HCT116 (cell line): ENCODE data around the gene DTNBP1. TPM values are rescaled to one million over a fixed set of nuclear protein-coding genes. Genes with fewer than 3 reads are reported as not detected.

Source experiments
- ATAC-seq: fragments of 200-7000 bp; cut with Tn5 transposase; 2 replicates; pipeline ENCODE4 v1.9.1; 2020; ENCODE audit warnings: mild to moderate bottlenecking, moderate library complexity
- BruUV-seq: library from RNA; stranded (reverse); fragments of 400-500 nt; replicated peaks from 2 replicates; lab custom pipeline; 2021; lab: Mats Ljungman, UMichigan
- CTCF ChIA-PET: fragments of 300-600 bp; sonication (Branson Sonifier 250); formaldehyde crosslinking; loops from one replicate; lab custom pipeline; 2021; ENCODE audit warnings: antibody characterized with exemption; lab: Charles Lee
- POLR2A ChIA-PET: fragments of 300-600, 350-600 bp; sonication (Branson Sonifier 250); formaldehyde crosslinking; loops from one replicate; lab custom pipeline; 2021; ENCODE audit warnings: antibody characterized with exemption; lab: Charles Lee
- RAD21 ChIA-PET, 2 experiments: fragments of 300-600 bp; sonication (Branson Sonifier 250); formaldehyde crosslinking; loops; one replicate each; lab custom pipeline; 2023; ENCODE audit warnings: low total read pairs in 2 of 2; ENCODE audit not compliant: uncharacterized antibody in 2 of 2, unreplicated experiment in 2 of 2, low non-redundant PET in 1 of 2; lab: Charles Lee
- DNase-seq: peaks from one replicate; pipeline ENCODE4 v3.0.0-alpha.2; 2010; ENCODE audit warnings: low read depth, low spot score
- H2AFZ ChIP-seq: fragments of 200-600 bp; shearing (Covaris generic), sonication (generic); 2 replicates; pipeline ENCODE4 v1.6.1; 2017; ENCODE audit warnings: low read depth, mixed run types, mixed read lengths, antibody characterized with exemption, low read length; ENCODE audit not compliant: poor library complexity, severe bottlenecking
- H3K27ac ChIP-seq: 2 replicates; pipeline ENCODE4 v1.5.1; 2012; ENCODE audit warnings: low read depth, low read length
- H3K27me3 ChIP-seq: fragments of 200-600 bp; sonication (generic); 2 replicates; pipeline ENCODE4 v1.6.1; 2016; ENCODE audit warnings: mixed run types, low read length, mixed read lengths; ENCODE audit not compliant: insufficient read depth
- H3K36me3 ChIP-seq, 2 experiments: fragments of 200-500 bp in 1 of 2; fragments of 200-600 bp in 1 of 2; sonication (Bioruptor generic) in 1 of 2; sonication (generic) in 1 of 2; 2 replicates each; pipeline versions ENCODE4 v1.5.1 to v1.6.1; 2014 to 2016; ENCODE audit warnings: low read length in 2 of 2, inconsistent platforms in 1 of 2, mixed read lengths in 1 of 2, mixed run types in 1 of 2; ENCODE audit not compliant: insufficient read depth in 2 of 2, control insufficient read depth in 1 of 2
- H3K4me1 ChIP-seq, 2 experiments: fragments of 200-600 bp in 1 of 2; sonication (generic) in 1 of 2; 2 replicates each; pipeline versions ENCODE4 v1.5.1 to v1.6.1; 2012 to 2017; ENCODE audit warnings: low read length in 2 of 2, inconsistent platforms in 1 of 2, mild to moderate bottlenecking in 1 of 2, mixed read lengths in 1 of 2, mixed run types in 1 of 2, moderate library complexity in 1 of 2; ENCODE audit not compliant: insufficient read depth in 2 of 2, control insufficient read depth in 1 of 2
- H3K4me2 ChIP-seq: fragments of 200-600 bp; sonication (generic); 2 replicates; pipeline ENCODE4 v1.6.1; 2017; ENCODE audit warnings: mixed run types, low read length, mixed read lengths
- H3K4me3 ChIP-seq, 2 experiments: fragments of 200-600 bp in 1 of 2; sonication (generic) in 1 of 2; replicated peaks in 1 of 2; 2 replicates each; pipeline ENCODE4 v1.5.1; 2011 to 2016; ENCODE audit warnings: low read length in 2 of 2, control low read depth in 1 of 2, low read depth in 1 of 2, mild to moderate bottlenecking in 1 of 2, mixed read lengths in 1 of 2, mixed run types in 1 of 2
- H3K79me2 ChIP-seq: fragments of 200-600 bp; sonication (generic); 2 replicates; pipeline ENCODE4 v1.6.1; 2017; ENCODE audit warnings: mild to moderate bottlenecking, mixed run types, low read length, moderate library complexity, mixed read lengths; ENCODE audit not compliant: insufficient read depth
- H3K9ac ChIP-seq: fragments of 200-600 bp; sonication (generic); 2 replicates; pipeline ENCODE4 v1.6.1; 2016; ENCODE audit warnings: low read length, mixed read lengths
- H3K9me2 ChIP-seq: fragments of 200-600 bp; sonication (generic), shearing (Covaris generic); 2 replicates; pipeline ENCODE4 v1.6.1; 2017; ENCODE audit warnings: mixed run types, mild to moderate bottlenecking, moderate library complexity; ENCODE audit not compliant: insufficient read depth
- H3K9me3 ChIP-seq, 2 experiments: fragments of 200-500 bp in 1 of 2; fragments of 200-600 bp in 1 of 2; sonication (Bioruptor generic) in 1 of 2; sonication (generic) in 1 of 2; 2 replicates each; pipeline ENCODE4 v1.6.1; 2014 to 2017; ENCODE audit warnings: low read length in 2 of 2, mixed read lengths in 2 of 2, inconsistent platforms in 1 of 2, low read depth in 1 of 2, mild to moderate bottlenecking in 1 of 2, mixed run types in 1 of 2, moderate library complexity in 1 of 2; ENCODE audit not compliant: control insufficient read depth in 1 of 2, insufficient read depth in 1 of 2
- H4K20me1 ChIP-seq: fragments of 200-600 bp; sonication (generic), shearing (Covaris generic); 2 replicates; pipeline ENCODE4 v1.6.1; 2017; ENCODE audit warnings: mixed run types, mild to moderate bottlenecking, moderate library complexity; ENCODE audit not compliant: insufficient read depth
- CEBPB ChIP-seq: IDR thresholded peaks from 2 replicates; pipeline ENCODE4 v1.6.1; 2012; ENCODE audit warnings: low read depth
- EZH2phosphoT487 ChIP-seq: fragments of 200-600 bp; IDR thresholded peaks from 2 replicates; pipeline ENCODE4 v1.6.1; 2018; ENCODE audit warnings: antibody characterized with exemption, borderline replicate concordance
- FOSL1 ChIP-seq: IDR thresholded peaks from 2 replicates; pipeline ENCODE4 v1.6.1; 2012; ENCODE audit warnings: low read depth
- JUND ChIP-seq: IDR thresholded peaks from 2 replicates; pipeline ENCODE4 v1.6.1; 2012
- POLR2AphosphoS5 ChIP-seq: IDR thresholded peaks from 2 replicates; pipeline ENCODE4 v1.6.1; 2011; ENCODE audit warnings: mild to moderate bottlenecking, low read depth, low read length, moderate library complexity
- RAD21 ChIP-seq: IDR thresholded peaks from 2 replicates; pipeline ENCODE4 v1.6.1; 2012; ENCODE audit warnings: low read depth, mild to moderate bottlenecking
- SP1 ChIP-seq: IDR thresholded peaks from 2 replicates; pipeline ENCODE4 v1.6.1; 2012; ENCODE audit warnings: low read depth
- TCF7L2 ChIP-seq: IDR thresholded peaks from 2 replicates; pipeline ENCODE4 v1.7.0; 2011; ENCODE audit warnings: borderline replicate concordance, inconsistent platforms; ENCODE audit not compliant: insufficient read depth, insufficient read length; ENCODE audit errors: extremely low read depth
- ZNF274 ChIP-seq: fragments of 200-500 bp; sonication (Bioruptor generic); IDR thresholded peaks from 2 replicates; pipeline ENCODE4 v1.6.1; 2014; ENCODE audit warnings: mild to moderate bottlenecking, low read depth, low read length, inconsistent platforms
- intact Hi-C: fragments of 100-400 bp; cut with micrococcal nuclease; formaldehyde crosslinking; loops from 2 replicates; pipeline ENCODE4 v1.10.0; 2022
- total RNA-seq: library from RNA; stranded (reverse); gene quantifications from one replicate; pipeline ENCODE4 v1.2.1, GENCODE V29; 2021; ENCODE audit not compliant: unreplicated experiment
- TF ChIP-seq, protein P1 (sequence below): IDR thresholded peaks from 2 replicates; pipeline ENCODE4 v1.6.1; 2012; ENCODE audit warnings: low read depth
- TF ChIP-seq, protein P2 (sequence below), 3 experiments: fragments of 200-600 bp in 1 of 3; sonication (generic) in 1 of 3; IDR thresholded peaks in 2 of 3; conservative IDR thresholded peaks in 1 of 3; 2 replicates each; pipeline ENCODE4 v1.5.1; 2012 to 2017; ENCODE audit warnings: low read depth in 2 of 3, low read length in 2 of 3, antibody characterized with exemption in 1 of 3, borderline replicate concordance in 1 of 3, control low read depth in 1 of 3, mild to moderate bottlenecking in 1 of 3, mixed read lengths in 1 of 3, mixed run types in 1 of 3, moderate library complexity in 1 of 3; ENCODE audit not compliant: insufficient read depth in 1 of 3

The DTNBP1 gene
- total RNA-seq, 1 experiment from 2014 or later: 16.7 TPM

DNA sequence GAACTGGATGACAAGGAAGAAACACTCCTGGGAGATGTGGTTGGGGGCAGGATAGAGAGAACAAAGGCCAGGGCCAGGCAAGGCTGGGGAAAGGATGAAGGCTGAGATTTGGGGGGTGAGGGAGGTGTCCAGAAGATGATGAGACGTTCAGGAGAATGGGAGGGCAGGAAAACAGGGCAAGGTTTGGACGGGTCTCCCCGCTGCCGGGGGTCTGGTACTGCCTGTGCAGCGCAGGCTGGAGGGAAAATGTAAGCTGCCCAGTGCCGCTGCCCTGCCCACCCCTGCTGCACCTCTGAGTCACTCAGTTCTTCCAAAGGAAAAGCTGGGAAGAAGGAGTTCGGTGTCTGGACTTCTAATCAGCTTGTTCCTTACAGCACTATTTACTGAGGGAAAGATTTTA lies 130.9 kb downstream of the DTNBP1 start (continued):
- TF ChIP-seq EZH2phosphoT487 (no peak), TCF7L2 (no peak), RAD21 (no peak), POLR2AphosphoS5 (no peak), JUND (no peak), CEBPB (no peak), ZNF274 (no peak), FOSL1 (no peak)
- TF ChIP-seq, protein P1, sequence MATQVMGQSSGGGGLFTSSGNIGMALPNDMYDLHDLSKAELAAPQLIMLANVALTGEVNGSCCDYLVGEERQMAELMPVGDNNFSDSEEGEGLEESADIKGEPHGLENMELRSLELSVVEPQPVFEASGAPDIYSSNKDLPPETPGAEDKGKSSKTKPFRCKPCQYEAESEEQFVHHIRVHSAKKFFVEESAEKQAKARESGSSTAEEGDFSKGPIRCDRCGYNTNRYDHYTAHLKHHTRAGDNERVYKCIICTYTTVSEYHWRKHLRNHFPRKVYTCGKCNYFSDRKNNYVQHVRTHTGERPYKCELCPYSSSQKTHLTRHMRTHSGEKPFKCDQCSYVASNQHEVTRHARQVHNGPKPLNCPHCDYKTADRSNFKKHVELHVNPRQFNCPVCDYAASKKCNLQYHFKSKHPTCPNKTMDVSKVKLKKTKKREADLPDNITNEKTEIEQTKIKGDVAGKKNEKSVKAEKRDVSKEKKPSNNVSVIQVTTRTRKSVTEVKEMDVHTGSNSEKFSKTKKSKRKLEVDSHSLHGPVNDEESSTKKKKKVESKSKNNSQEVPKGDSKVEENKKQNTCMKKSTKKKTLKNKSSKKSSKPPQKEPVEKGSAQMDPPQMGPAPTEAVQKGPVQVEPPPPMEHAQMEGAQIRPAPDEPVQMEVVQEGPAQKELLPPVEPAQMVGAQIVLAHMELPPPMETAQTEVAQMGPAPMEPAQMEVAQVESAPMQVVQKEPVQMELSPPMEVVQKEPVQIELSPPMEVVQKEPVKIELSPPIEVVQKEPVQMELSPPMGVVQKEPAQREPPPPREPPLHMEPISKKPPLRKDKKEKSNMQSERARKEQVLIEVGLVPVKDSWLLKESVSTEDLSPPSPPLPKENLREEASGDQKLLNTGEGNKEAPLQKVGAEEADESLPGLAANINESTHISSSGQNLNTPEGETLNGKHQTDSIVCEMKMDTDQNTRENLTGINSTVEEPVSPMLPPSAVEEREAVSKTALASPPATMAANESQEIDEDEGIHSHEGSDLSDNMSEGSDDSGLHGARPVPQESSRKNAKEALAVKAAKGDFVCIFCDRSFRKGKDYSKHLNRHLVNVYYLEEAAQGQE: no peak

DNA sequence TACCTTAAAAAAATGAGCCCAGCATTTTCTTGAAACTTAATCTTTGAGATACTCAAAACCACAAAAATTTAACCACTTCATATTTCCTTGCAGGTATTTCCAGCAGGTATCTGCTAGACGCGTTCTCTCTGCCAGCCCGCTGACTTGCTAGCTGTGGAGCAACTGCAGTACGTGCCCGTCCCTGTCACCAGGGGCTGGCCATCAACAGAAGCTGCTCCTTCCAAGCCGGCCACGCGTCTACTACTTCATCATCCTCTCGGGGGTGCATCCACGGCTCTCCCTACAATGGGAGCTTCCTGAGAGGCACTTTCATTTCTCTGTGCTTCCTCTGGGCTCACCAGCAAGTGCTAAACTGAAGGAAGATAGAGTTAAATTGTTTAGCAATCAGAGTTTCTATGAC lies 132.4 kb downstream of the DTNBP1 start:
- ChIA-PET RAD21 (no interaction called here), POLR2A (no interaction called here), CTCF (no interaction called here)
- Histone ChIP-seq H3K36me3 (no peaks in the 10 kb centered on the region), H3K9ac (no peak overlapping the region), H3K27me3 (no peaks in the 10 kb centered on the region), H3K9me3 (no peaks in the 10 kb centered on the region), H3K79me2 (no peaks in the 10 kb centered on the region), H3K27ac (no peak overlapping the region), H3K9me2 (no peaks in the 10 kb centered on the region), H3K4me1 (no peaks in the 10 kb centered on the region), H4K20me1 (no peaks in the 10 kb centered on the region), H3K4me2 (no peak overlapping the region), H3K4me3 (no peak overlapping the region), H2AFZ (no peak overlapping the region)
- TF ChIP-seq, protein P2, sequence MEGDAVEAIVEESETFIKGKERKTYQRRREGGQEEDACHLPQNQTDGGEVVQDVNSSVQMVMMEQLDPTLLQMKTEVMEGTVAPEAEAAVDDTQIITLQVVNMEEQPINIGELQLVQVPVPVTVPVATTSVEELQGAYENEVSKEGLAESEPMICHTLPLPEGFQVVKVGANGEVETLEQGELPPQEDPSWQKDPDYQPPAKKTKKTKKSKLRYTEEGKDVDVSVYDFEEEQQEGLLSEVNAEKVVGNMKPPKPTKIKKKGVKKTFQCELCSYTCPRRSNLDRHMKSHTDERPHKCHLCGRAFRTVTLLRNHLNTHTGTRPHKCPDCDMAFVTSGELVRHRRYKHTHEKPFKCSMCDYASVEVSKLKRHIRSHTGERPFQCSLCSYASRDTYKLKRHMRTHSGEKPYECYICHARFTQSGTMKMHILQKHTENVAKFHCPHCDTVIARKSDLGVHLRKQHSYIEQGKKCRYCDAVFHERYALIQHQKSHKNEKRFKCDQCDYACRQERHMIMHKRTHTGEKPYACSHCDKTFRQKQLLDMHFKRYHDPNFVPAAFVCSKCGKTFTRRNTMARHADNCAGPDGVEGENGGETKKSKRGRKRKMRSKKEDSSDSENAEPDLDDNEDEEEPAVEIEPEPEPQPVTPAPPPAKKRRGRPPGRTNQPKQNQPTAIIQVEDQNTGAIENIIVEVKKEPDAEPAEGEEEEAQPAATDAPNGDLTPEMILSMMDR (IDR thresholded peaks at IDR 0.05 in 2 of 3, conservative IDR thresholded peaks at IDR 0.05 in 1 of 3; ENCODE audit: borderline replicate concordance in 1 of 3, insufficient read depth in 1 of 3, low read depth in 2 of 3, low read length in 2 of 3): no peak
- TF ChIP-seq TCF7L2 (no peak), SP1 (no peak), POLR2AphosphoS5 (no peak)
- BruUV-seq: no TSS peak
- intact Hi-C loops: no loop called here
- DNase-seq: no peak
- ATAC-seq: no peak
